22Rv1 (cell line): Measurements from ENCODE around the gene ADAMTS20.
"Not testable (repeated sequence)": the region's sequence is repeated elsewhere in the genome, so short reads cannot be mapped to it uniquely, and the experiment has no call there.

Experiments
- H3K27ac ChIP-seq: fragments of 450-650 bp; 2 replicates; pipeline ENCODE4 v1.5.1; 2017
- ZFX ChIP-seq: fragments of 450-650 bp; IDR thresholded peaks from 2 replicates; pipeline ENCODE4 v1.6.1; 2017; ENCODE audit warnings: antibody characterized with exemption, borderline replicate concordance
- TF ChIP-seq, protein P1 (sequence below): fragments of 450-650 bp; IDR thresholded peaks from 2 replicates; pipeline ENCODE4 v1.5.1; 2017; ENCODE audit warnings: mild to moderate bottlenecking

The ADAMTS20 gene

DNA sequence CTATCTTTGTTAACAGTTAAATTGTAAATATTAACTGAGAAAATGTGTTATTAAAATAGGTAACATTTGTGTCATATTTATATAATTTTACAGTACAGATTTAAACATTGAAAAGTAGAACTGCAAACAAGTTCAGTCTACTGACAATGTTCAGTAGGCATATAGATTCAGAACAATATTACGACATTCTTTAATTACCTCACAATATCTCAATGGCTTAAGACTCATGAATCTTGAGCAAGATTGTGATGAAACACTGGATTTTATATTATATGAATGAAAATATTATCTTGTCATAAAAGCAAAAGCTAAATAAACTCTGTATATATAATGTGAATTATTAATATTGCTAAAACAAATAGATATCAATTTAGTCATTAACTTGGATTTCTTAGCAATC lies 194.9 kb downstream of the ADAMTS20 start:
- TF ChIP-seq ZFX, result no peak
- TF ChIP-seq, protein P1, sequence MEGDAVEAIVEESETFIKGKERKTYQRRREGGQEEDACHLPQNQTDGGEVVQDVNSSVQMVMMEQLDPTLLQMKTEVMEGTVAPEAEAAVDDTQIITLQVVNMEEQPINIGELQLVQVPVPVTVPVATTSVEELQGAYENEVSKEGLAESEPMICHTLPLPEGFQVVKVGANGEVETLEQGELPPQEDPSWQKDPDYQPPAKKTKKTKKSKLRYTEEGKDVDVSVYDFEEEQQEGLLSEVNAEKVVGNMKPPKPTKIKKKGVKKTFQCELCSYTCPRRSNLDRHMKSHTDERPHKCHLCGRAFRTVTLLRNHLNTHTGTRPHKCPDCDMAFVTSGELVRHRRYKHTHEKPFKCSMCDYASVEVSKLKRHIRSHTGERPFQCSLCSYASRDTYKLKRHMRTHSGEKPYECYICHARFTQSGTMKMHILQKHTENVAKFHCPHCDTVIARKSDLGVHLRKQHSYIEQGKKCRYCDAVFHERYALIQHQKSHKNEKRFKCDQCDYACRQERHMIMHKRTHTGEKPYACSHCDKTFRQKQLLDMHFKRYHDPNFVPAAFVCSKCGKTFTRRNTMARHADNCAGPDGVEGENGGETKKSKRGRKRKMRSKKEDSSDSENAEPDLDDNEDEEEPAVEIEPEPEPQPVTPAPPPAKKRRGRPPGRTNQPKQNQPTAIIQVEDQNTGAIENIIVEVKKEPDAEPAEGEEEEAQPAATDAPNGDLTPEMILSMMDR, result no peak
- no peak overlapping the region for H3K27ac ChIP-seq

GRCh38 chr12:43352001-43352400 lies 200.0 kb downstream of the ADAMTS20 start:
- H3K27ac ChIP-seq, result no peak overlapping the region
- no peak for TF ChIP-seq ZFX
- TF ChIP-seq, protein P1, result no peak

- no peak for TF ChIP-seq ZFX
- TF ChIP-seq, protein P1, result peak; percentile 55
- H3K27ac ChIP-seq, result no peak overlapping the region
Measured at GRCh38 chr12:43349863-43350262, 202.1 kb downstream of the ADAMTS20 start.

DNA sequence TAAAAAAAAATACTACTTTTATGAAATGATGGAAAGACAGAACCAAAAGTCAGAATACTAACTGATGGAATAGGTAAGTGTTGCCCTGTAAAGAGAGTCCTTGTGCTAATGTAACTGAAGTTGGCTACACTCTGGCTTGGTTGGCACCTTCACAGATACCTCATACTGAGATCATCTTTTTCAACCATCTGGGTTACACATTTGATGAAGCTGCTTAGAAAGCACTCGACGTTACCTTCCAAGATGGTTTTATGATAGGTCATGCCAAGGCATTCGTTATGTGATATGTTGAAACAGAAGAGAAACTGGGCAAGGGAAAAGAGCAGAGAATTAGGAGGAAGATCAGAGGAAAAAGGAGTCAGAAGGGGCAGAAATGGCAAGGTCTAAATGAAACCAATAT lies 203.8 kb downstream of the ADAMTS20 start:
- TF ChIP-seq, protein P1, result no peak
- no peak for TF ChIP-seq ZFX
- no peak overlapping the region for H3K27ac ChIP-seq

GRCh38 chr12:43347026-43347425 lies 205.0 kb downstream of the ADAMTS20 start:
- TF ChIP-seq, protein P1, result no peak
- no peak for TF ChIP-seq ZFX

DNA sequence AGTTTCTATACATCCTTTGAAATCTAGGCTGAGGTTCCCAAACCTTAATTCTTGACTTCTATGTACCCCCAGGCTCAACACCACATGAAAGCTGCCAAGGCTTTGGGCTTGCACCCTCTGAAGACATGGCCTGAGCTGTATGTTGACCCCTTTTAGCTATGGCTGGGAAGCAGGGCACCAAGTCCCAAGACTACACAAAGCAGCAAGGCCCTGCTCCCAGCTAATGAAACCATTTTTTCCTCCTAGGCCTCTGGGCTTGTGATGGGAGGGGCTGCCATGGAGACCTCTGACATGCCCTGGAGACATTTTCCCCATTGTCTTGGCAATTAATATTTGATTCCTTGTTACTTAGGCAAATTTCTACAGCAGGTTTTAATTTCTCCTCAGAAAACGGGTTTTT lies 207.0 kb downstream of the ADAMTS20 start:
- TF ChIP-seq, protein P1, result no peak
- no peak for TF ChIP-seq ZFX
- no peak overlapping the region for H3K27ac ChIP-seq

More at GRCh38 chr12:43347026-43347425, 205.0 kb downstream of the ADAMTS20 start:
- H3K27ac ChIP-seq, result no peak overlapping the region

- H3K27ac ChIP-seq, result not testable (repeated sequence)
Measured at GRCh38 chr12:43341785-43342313, 210.2 kb downstream of the ADAMTS20 start.

DNA sequence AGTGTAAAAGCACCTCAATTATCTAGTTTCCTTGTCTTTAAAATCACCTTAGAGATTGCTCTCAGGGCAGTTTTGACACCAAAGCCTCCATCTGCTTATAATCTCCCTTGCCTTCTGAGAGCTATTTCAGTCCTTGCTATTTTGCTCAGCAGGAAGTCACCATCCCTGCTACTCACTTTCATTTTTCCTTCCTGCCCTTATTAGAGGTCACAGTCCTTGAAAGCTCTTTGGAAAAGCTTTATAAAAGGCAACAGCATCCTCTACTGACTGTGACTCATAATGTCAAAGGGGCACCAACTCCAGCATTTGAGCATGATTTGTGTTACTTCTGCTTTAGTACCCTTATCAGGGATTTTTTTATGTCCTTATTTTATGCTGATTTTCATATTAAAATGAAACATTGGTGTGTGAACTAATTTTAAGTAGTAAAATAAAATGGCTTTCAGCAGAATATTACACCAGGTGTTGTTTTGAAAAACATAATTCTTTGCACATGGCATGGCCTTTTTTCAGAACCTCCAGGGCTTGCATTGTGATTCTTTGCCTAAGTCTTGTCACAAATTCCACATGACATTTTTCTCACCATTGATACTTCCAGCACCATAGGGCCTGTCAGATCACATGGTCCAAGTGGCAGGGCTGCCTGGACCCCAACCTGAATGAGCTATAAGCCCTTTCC lies 213.0 kb downstream of the ADAMTS20 start:
- no peak for TF ChIP-seq ZFX
- TF ChIP-seq, protein P1, result peak; percentile 74
- H3K27ac ChIP-seq, result no peak overlapping the region
